HepG2 (cell line): ENCODE measurements around the gene FBP2. TPM values are rescaled to one million over a fixed set of nuclear protein-coding genes. Genes with fewer than 3 reads are reported as not detected.

Experiments
- ATAC-seq: fragments of 200-7000 bp; cut with Tn5 transposase; 3 replicates; pipeline ENCODE4 v1.9.1; 2020; ENCODE audit warnings: mild to moderate bottlenecking, moderate library complexity
- Bru-seq: library from RNA; stranded (reverse); fragments of 400-500 nt; gene quantifications from one replicate; lab custom pipeline; 2021; lab: Mats Ljungman, UMichigan
- BruChase-seq, 2 experiments: library from RNA; stranded (reverse); fragments of 400-500 nt; gene quantifications; one replicate each; lab custom pipeline; 2021; lab: Mats Ljungman, UMichigan
- BruUV-seq: library from RNA; stranded (reverse); fragments of 400-500 nt; replicated peaks from 2 replicates; lab custom pipeline; 2021; lab: Mats Ljungman, UMichigan
- CTCF ChIA-PET: fragments of 300-600 bp; formaldehyde crosslinking; extraction: SDS; loops from one replicate; lab custom pipeline; 2021; ENCODE audit warnings: low total read pairs, inconsistent platforms, low intra/inter-chr PET ratio; lab: Yijun Ruan, JAX
- POLR2A ChIA-PET: fragments of 350-600 bp; sonication (Branson Sonifier 250); formaldehyde crosslinking; loops from one replicate; lab custom pipeline; 2020; ENCODE audit warnings: antibody characterized with exemption, inconsistent platforms; lab: Yijun Ruan, JAX
- DNase-seq: peaks from one replicate; pipeline ENCODE4 v3.0.0-alpha.2; 2015; ENCODE audit warnings: low spot score
- FAIRE-seq: peaks from 3 replicates; lab custom pipeline; 2011; peaks lifted over from hg19 to GRCh38; lab: Jason Lieb, UNC
- H2AFZ ChIP-seq: one replicate; pipeline ENCODE4 v1.6.1; 2011; ENCODE audit warnings: low read length, inconsistent platforms
- H3K27ac ChIP-seq: fragments of 300-600 bp; 3 replicates; pipeline ENCODE4 v1.8.0; 2011; ENCODE audit warnings: mixed run types, mild to moderate bottlenecking, mixed read lengths, low read length, inconsistent platforms; ENCODE audit not compliant: insufficient read depth; ENCODE audit errors: extremely low read length
- H3K27me3 ChIP-seq, 2 experiments: fragments of 200-600 bp in 1 of 2; 2 replicates in 1 of 2; 3 replicates in 1 of 2; pipeline versions ENCODE4 v1.6.0 to v1.8.0; 2011; ENCODE audit warnings: low read length in 2 of 2, mild to moderate bottlenecking in 2 of 2, moderate library complexity in 2 of 2, inconsistent platforms in 1 of 2; ENCODE audit not compliant: insufficient read depth in 2 of 2, control insufficient read depth in 1 of 2
- H3K36me3 ChIP-seq, 2 experiments: fragments of 200-600 bp in 1 of 2; replicated peaks in 1 of 2; 2 replicates in 1 of 2; 3 replicates in 1 of 2; pipeline versions ENCODE4 v1.5.1 to v1.8.0; 2011; ENCODE audit warnings: low read length in 2 of 2, inconsistent platforms in 1 of 2; ENCODE audit not compliant: insufficient read depth in 2 of 2, control insufficient read depth in 1 of 2
- H3K4me1 ChIP-seq: 2 replicates; pipeline ENCODE4 v1.5.1; 2012; ENCODE audit warnings: low read length, inconsistent platforms; ENCODE audit not compliant: insufficient read depth
- H3K4me2 ChIP-seq: 2 replicates; pipeline ENCODE4 v1.6.0; 2011; ENCODE audit warnings: low read depth, low read length, inconsistent platforms
- H3K4me3 ChIP-seq, 3 experiments: fragments of 200-600 bp in 1 of 3; sonication (generic), shearing (Covaris generic) in 1 of 3; replicated peaks in 1 of 3; 2 replicates each; pipeline ENCODE4 v1.5.1; 2011 to 2016; ENCODE audit warnings: low read length in 3 of 3, inconsistent platforms in 2 of 3, low read depth in 2 of 3, mild to moderate bottlenecking in 2 of 3, control low read depth in 1 of 3, mixed read lengths in 1 of 3; ENCODE audit not compliant: insufficient read depth in 1 of 3
- H3K79me2 ChIP-seq: one replicate; pipeline ENCODE4 v1.6.1; 2011; ENCODE audit warnings: low read length, inconsistent platforms; ENCODE audit not compliant: insufficient read depth
- H3K9ac ChIP-seq: 2 replicates; pipeline ENCODE4 v1.6.0; 2011; ENCODE audit warnings: mild to moderate bottlenecking, low read depth, low read length, inconsistent platforms; ENCODE audit not compliant: insufficient read depth
- H3K9me3 ChIP-seq: 2 replicates; pipeline ENCODE4 v1.5.1; 2012; ENCODE audit warnings: mild to moderate bottlenecking, low read length
- H4K20me1 ChIP-seq: 2 replicates; pipeline ENCODE4 v1.6.0; 2011; ENCODE audit warnings: inconsistent platforms, mild to moderate bottlenecking, low read length, moderate library complexity; ENCODE audit not compliant: insufficient read depth
- BRF2 ChIP-seq: sonication (generic); formaldehyde crosslinking; IDR thresholded peaks from 2 replicates; pipeline ENCODE4 v1.8.1; 2022; ENCODE audit warnings: mild to moderate bottlenecking, missing genetic modification reagents
- CBX1 ChIP-seq: IDR thresholded peaks from one replicate; pipeline ENCODE4 v1.6.1; 2016; ENCODE audit warnings: antibody characterized with exemption, low read depth
- CC2D1A ChIP-seq: sonication (generic); formaldehyde crosslinking; IDR thresholded peaks from 2 replicates; pipeline ENCODE4 v1.8.1; 2023; ENCODE audit warnings: mild to moderate bottlenecking, missing genetic modification reagents
- FOXA3 ChIP-seq: IDR thresholded peaks from 2 replicates; pipeline ENCODE4 v1.6.1; 2016; ENCODE audit warnings: missing genetic modification reagents, missing compliant biosample characterization
- FUBP1 ChIP-seq: sonication (generic); formaldehyde crosslinking; IDR thresholded peaks from 2 replicates; pipeline ENCODE4 v1.5.1; 2020; ENCODE audit warnings: missing genetic modification reagents, mild to moderate bottlenecking, borderline replicate concordance
- GPN1 ChIP-seq: sonication (generic); formaldehyde crosslinking; IDR thresholded peaks from 2 replicates; pipeline ENCODE4 v1.5.1; 2020; ENCODE audit warnings: missing genetic modification reagents, borderline replicate concordance
- GRHL1 ChIP-seq: sonication (generic); formaldehyde crosslinking; conservative IDR thresholded peaks from 2 replicates; pipeline ENCODE4 v1.8.0; 2022; ENCODE audit warnings: missing genetic modification reagents
- PAWR ChIP-seq: sonication (generic); formaldehyde crosslinking; IDR thresholded peaks from 2 replicates; pipeline ENCODE4 v1.4.0; 2020; ENCODE audit warnings: missing genetic modification reagents, mild to moderate bottlenecking, borderline replicate concordance
- POLR2AphosphoS5 ChIP-seq: IDR thresholded peaks from 2 replicates; pipeline ENCODE4 v1.6.1; 2012; ENCODE audit warnings: low read depth, low read length
- ZKSCAN1 ChIP-seq: fragments of 150-350 bp; IDR thresholded peaks from 2 replicates; pipeline ENCODE4 v1.6.1; 2014; ENCODE audit warnings: low read length
- ZNF225 ChIP-seq: sonication (generic); formaldehyde crosslinking; IDR thresholded peaks from 2 replicates; pipeline ENCODE4 v1.4.0; 2020; ENCODE audit warnings: mild to moderate bottlenecking, missing genetic modification reagents
- ZNF263 ChIP-seq: sonication (generic); formaldehyde crosslinking; IDR thresholded peaks from 2 replicates; pipeline ENCODE4 v1.4.0; 2020; ENCODE audit warnings: missing genetic modification reagents
- WGBS: methylation state at CpG from one replicate; pipeline ENCODE4 v1.1.6; 2017; ENCODE audit warnings: low lambda C conversion rate; 5-methylcytosine and 5-hydroxymethylcytosine counted together
- in situ Hi-C: cut with HindIII; loops from 2 replicates; pipeline ENCODE4 v1.10.0; 2017; ENCODE audit warnings: low pct_unique_long_range_greater_than_20kb; ENCODE audit not compliant: extremely low pct_ligation_motif_present
- intact Hi-C: fragments of 100-400 bp; cut with micrococcal nuclease; formaldehyde crosslinking; loops from one replicate; pipeline ENCODE4 v1.10.0; 2022; ENCODE audit not compliant: unreplicated experiment
- long read RNA-seq, 2 experiments: library from RNA in 1 of 2; library from polyadenylated mRNA in 1 of 2; stranded (forward) in 1 of 2; unstranded in 1 of 2; transcript quantifications; one replicate each; pipeline ENCODE4 v2.0.0, GENCODE V29; 2019 to 2022
- polyA minus RNA-seq, 3 experiments: library from RNA; depleted of rRNA, polyadenylated mRNA; stranded (reverse); fragments of >200 nt; gene quantifications; 2 replicates each; pipeline ENCODE4 v1.2.3, GENCODE V29; 2011; ENCODE audit warnings: low replicate concordance in 1 of 3
- polyA plus RNA-seq, 8 experiments: library from polyadenylated mRNA; depleted of rRNA in 3 of 8; stranded (reverse) in 7 of 8; unstranded in 1 of 8; fragments of >200 nt; fragmentation: Illumina TruSeq in 4 of 8; extraction: Trizol in 4 of 8; gene quantifications; 2 replicates each; pipeline versions ENCODE4 v1.2.1 to v1.2.3, GENCODE V29; 2011 to 2016; ENCODE audit warnings: low read depth in 4 of 8, missing spikeins in 1 of 8, mixed read lengths in 1 of 8; ENCODE audit not compliant: insufficient read depth in 1 of 8
- total RNA-seq, 5 experiments: library from RNA; depleted of rRNA; stranded (reverse); fragments of >200 nt; fragmentation: Illumina TruSeq; extraction: Trizol; gene quantifications; 2 replicates each; pipeline ENCODE4 v1.2.3, GENCODE V29; 2016; ENCODE audit warnings: low read depth in 1 of 5

Gene FBP2
- not detected in 2 replicates for total RNA-seq (2016; rRNA removed; fragmentation: Illumina TruSeq; extraction: Trizol)
- not detected in 2 replicates for total RNA-seq (2016; cell fraction: cytosol; rRNA removed; fragmentation: Illumina TruSeq; extraction: Trizol; ENCODE audit: low read depth)
- total RNA-seq (2016; cell fraction: insoluble cytoplasmic fraction; rRNA removed; fragmentation: Illumina TruSeq; extraction: Trizol): not detected in 2 replicates
- not detected in 2 replicates for total RNA-seq (2016; cell fraction: membrane; rRNA removed; fragmentation: Illumina TruSeq; extraction: Trizol)
- total RNA-seq (2016; cell fraction: nucleus; rRNA removed; fragmentation: Illumina TruSeq; extraction: Trizol): not detected in 2 replicates
- not detected in 2 replicates for polyA plus RNA-seq (2011; rRNA removed)
- not detected in 2 replicates for polyA plus RNA-seq (2011; cell fraction: cytosol; rRNA removed)
- polyA plus RNA-seq (2011; cell fraction: nucleus; rRNA removed): not detected in 2 replicates
- polyA plus RNA-seq (2012): 0.11 TPM in 1 of 2 replicates, not detected in the other
- not detected in 2 replicates for polyA plus RNA-seq (2016; cell fraction: cytosol; fragmentation: Illumina TruSeq; extraction: Trizol; ENCODE audit: low read depth)
- not detected in 2 replicates for polyA plus RNA-seq (2016; cell fraction: insoluble cytoplasmic fraction; fragmentation: Illumina TruSeq; extraction: Trizol; ENCODE audit: low read depth)
- polyA plus RNA-seq (2016; cell fraction: membrane; fragmentation: Illumina TruSeq; extraction: Trizol; ENCODE audit: low read depth): not detected in 2 replicates
- polyA plus RNA-seq (2016; cell fraction: nucleus; fragmentation: Illumina TruSeq; extraction: Trizol; ENCODE audit: insufficient read depth, low read depth): not detected in 2 replicates
- not detected in 2 replicates for polyA minus RNA-seq (2011; rRNA and poly(A)+ RNA removed; ENCODE audit: low replicate concordance)
- polyA minus RNA-seq (2011; cell fraction: cytosol; rRNA and poly(A)+ RNA removed): not detected in 2 replicates
- not detected in 2 replicates for polyA minus RNA-seq (2011; cell fraction: nucleus; rRNA and poly(A)+ RNA removed)
- percentile 3 among the genes with signal in this experiment for Bru-seq, nascent RNA
- not detected for BruChase-seq, experiment 1, labeled RNA remaining after a 6-hour chase
- percentile 3 among the genes with signal in this experiment for BruChase-seq, experiment 2, labeled RNA remaining after a 2-hour chase
- long read RNA-seq, experiment 1: 0 reads
- long read RNA-seq, experiment 2: 0 reads

GRCh38 chr9:94593459-94594345 lies at the start of gene FBP2:
TSS of gene FBP2 (minus strand) at chr9:94593824. CDS start at chr9:94593726, 98 bp downstream.
- no peak for DNase-seq
- ChIA-PET POLR2A (no interaction called here), CTCF (no interaction called here)
- Histone ChIP-seq H2AFZ (no peak within 1 kb of the TSS), H3K27me3 (peaks cover 2 to 6% of the 10 kb centered on the region in 2 experiments; a peak in 3 of 5 replicates), H3K9me3 (no peaks in the 10 kb centered on the region), H4K20me1 (no peaks in the 10 kb centered on the region), H3K4me3 (no peak within 1 kb of the TSS), H3K9ac (no peak within 1 kb of the TSS), H3K36me3 (no peaks in the 10 kb centered on the region), H3K79me2 (no peaks in the 10 kb centered on the region), H3K4me1 (peaks cover 10% of the 10 kb centered on the region; the same call in 1 of the 2 replicates), H3K27ac (no peak within 1 kb of the TSS), H3K4me2 (0 out of 2 replicates have a peak within 1 kb of the TSS, but pooled peaks have one; percentile 6)
- ATAC-seq: no peak; the same call in 2 of the 3 replicates
- intact Hi-C loops (no loop called here), in situ Hi-C loops (no loop called here)
- no peak for FAIRE-seq
- no TSS peak for BruUV-seq
- TF ChIP-seq GPN1 (CRISPR knock-in tag): no peak
- TF ChIP-seq ZKSCAN1: no peak
- TF ChIP-seq FOXA3 (CRISPR knock-in tag): no peak
- no peak for TF ChIP-seq GRHL1 (CRISPR knock-in tag)
- no peak for TF ChIP-seq BRF2 (CRISPR knock-in tag)
- TF ChIP-seq ZNF225 (CRISPR knock-in tag): no peak
- TF ChIP-seq CBX1: no peak
- TF ChIP-seq CC2D1A: no peak
- TF ChIP-seq ZNF263 (CRISPR knock-in tag): no peak
- no peak for TF ChIP-seq PAWR (CRISPR knock-in tag)
- no peak for TF ChIP-seq FUBP1 (CRISPR knock-in tag)
- no peak for TF ChIP-seq POLR2AphosphoS5
- 16% methylated on average over 11 of the region's 21 CpGs for WGBS
